IMR-90 (cell line): ENCODE data around the gene TAL2. TPM values are rescaled to one million over a fixed set of nuclear protein-coding genes. Genes with fewer than 3 reads are reported as not detected.

Experiments
- ATAC-seq: fragments of 200-7000 bp; cut with Tn5 transposase; 2 replicates; pipeline ENCODE4 v1.9.1; 2020; ENCODE audit warnings: low read depth, mild to moderate bottlenecking, moderate library complexity
- BruUV-seq: library from RNA; stranded (reverse); fragments of 400-500 nt; replicated peaks from 2 replicates; lab custom pipeline; 2021; lab: Mats Ljungman, UMichigan
- CTCF ChIA-PET: fragments of 300-600 bp; formaldehyde crosslinking; extraction: SDS; loops from one replicate; lab custom pipeline; 2021; ENCODE audit warnings: antibody characterized with exemption; lab: Yijun Ruan, JAX
- POLR2A ChIA-PET: fragments of 300-600 bp; sonication (Branson Sonifier 250); formaldehyde crosslinking; loops from one replicate; lab custom pipeline; 2022; ENCODE audit warnings: antibody characterized with exemption; ENCODE audit not compliant: unreplicated experiment; lab: Charles Lee
- DNase-seq: peaks from one replicate; pipeline ENCODE4 v3.0.0; 2013
- H2AFZ ChIP-seq: replicated peaks from 2 replicates; pipeline ENCODE3; 2013; ENCODE audit warnings: low read length, mild to moderate bottlenecking; ENCODE audit not compliant: poor library complexity
- H2AK5ac ChIP-seq: 2 replicates; pipeline ENCODE4 v1.6.1; 2013; ENCODE audit warnings: low read depth, low read length, inconsistent platforms
- H2AK9ac ChIP-seq: replicated peaks from 2 replicates; pipeline ENCODE3; 2013; ENCODE audit warnings: mild to moderate bottlenecking, low read depth, low read length, moderate library complexity; ENCODE audit not compliant: poor library complexity
- H2BK120ac ChIP-seq: 2 replicates; pipeline ENCODE4 v1.6.1; 2013; ENCODE audit warnings: low read depth, low read length, inconsistent platforms
- H2BK15ac ChIP-seq: 3 replicates; pipeline ENCODE4 v1.6.1; 2013; ENCODE audit warnings: low read depth, low read length, inconsistent platforms
- H2BK20ac ChIP-seq: 2 replicates; pipeline ENCODE4 v1.6.1; 2013; ENCODE audit warnings: low read depth, mild to moderate bottlenecking, inconsistent platforms, low read length, moderate library complexity
- H2BK5ac ChIP-seq: 2 replicates; pipeline ENCODE4 v1.6.1; 2013; ENCODE audit warnings: mild to moderate bottlenecking, low read depth, low read length, inconsistent platforms; ENCODE audit not compliant: poor library complexity, severe bottlenecking
- H3K14ac ChIP-seq: replicated peaks from 2 replicates; pipeline ENCODE4 v1.6.1; 2013; ENCODE audit warnings: low read depth, low read length, inconsistent platforms
- H3K18ac ChIP-seq: 2 replicates; pipeline ENCODE4 v1.6.1; 2013; ENCODE audit warnings: low read depth, low read length, control low read depth
- H3K23ac ChIP-seq: 2 replicates; pipeline ENCODE4 v1.6.1; 2013; ENCODE audit warnings: low read depth, low read length, inconsistent platforms
- H3K27ac ChIP-seq: 2 replicates; pipeline ENCODE4 v1.5.1; 2013; ENCODE audit warnings: mild to moderate bottlenecking, control low read depth, low read length; ENCODE audit not compliant: insufficient read depth
- H3K27me3 ChIP-seq: 2 replicates; pipeline ENCODE4 v1.6.1; 2013; ENCODE audit warnings: low read length; ENCODE audit not compliant: control insufficient read depth, insufficient read depth
- H3K36me3 ChIP-seq: 2 replicates; pipeline ENCODE4 v1.6.1; 2013; ENCODE audit warnings: low read length, mixed read lengths; ENCODE audit not compliant: control insufficient read depth, insufficient read depth
- H3K4ac ChIP-seq: 2 replicates; pipeline ENCODE4 v1.6.1; 2013; ENCODE audit warnings: low read depth, low read length, inconsistent platforms
- H3K4me1 ChIP-seq: 2 replicates; pipeline ENCODE4 v1.6.1; 2013; ENCODE audit warnings: low read length, mixed read lengths; ENCODE audit not compliant: control insufficient read depth, insufficient read depth
- H3K4me2 ChIP-seq: 2 replicates; pipeline ENCODE4 v1.6.1; 2013; ENCODE audit warnings: low read depth, mild to moderate bottlenecking, control low read depth, low read length, moderate library complexity
- H3K4me3 ChIP-seq: 2 replicates; pipeline ENCODE4 v1.5.1; 2013; ENCODE audit warnings: low read depth, mild to moderate bottlenecking, control low read depth, low read length, moderate library complexity; ENCODE audit not compliant: insufficient read depth
- H3K56ac ChIP-seq: 2 replicates; pipeline ENCODE4 v1.6.1; 2013; ENCODE audit warnings: low read length, inconsistent platforms; ENCODE audit not compliant: insufficient read depth; ENCODE audit errors: extremely low read depth
- H3K79me1 ChIP-seq, 2 experiments: 2 replicates each; pipeline ENCODE4 v1.6.1; 2013; ENCODE audit warnings: low read length in 2 of 2, inconsistent platforms in 1 of 2, low read depth in 1 of 2
- H3K9ac ChIP-seq: 2 replicates; pipeline ENCODE4 v1.6.1; 2013; ENCODE audit warnings: low read depth, low read length, control low read depth
- H3K9me1 ChIP-seq: 2 replicates; pipeline ENCODE4 v1.6.1; 2013; ENCODE audit warnings: low read length, inconsistent platforms; ENCODE audit not compliant: insufficient read depth
- H3K9me3 ChIP-seq: 2 replicates; pipeline ENCODE4 v1.6.1; 2013; ENCODE audit warnings: low read length; ENCODE audit not compliant: control insufficient read depth, insufficient read depth
- H4K20me1 ChIP-seq: 2 replicates; pipeline ENCODE4 v1.6.1; 2013; ENCODE audit warnings: low read length, inconsistent platforms; ENCODE audit not compliant: insufficient read depth
- H4K5ac ChIP-seq: 2 replicates; pipeline ENCODE4 v1.6.1; 2013; ENCODE audit warnings: mild to moderate bottlenecking, low read depth, low read length, control low read depth
- H4K8ac ChIP-seq, 2 experiments: 2 replicates each; pipeline ENCODE4 v1.6.1; 2013; ENCODE audit warnings: low read depth in 2 of 2, low read length in 2 of 2, control low read depth in 1 of 2, inconsistent platforms in 1 of 2
- H4K91ac ChIP-seq: 2 replicates; pipeline ENCODE4 v1.6.1; 2013; ENCODE audit warnings: low read depth, low read length, inconsistent platforms; ENCODE audit not compliant: insufficient read depth
- BHLHE40 ChIP-seq: fragments of 150-350 bp; IDR thresholded peaks from 2 replicates; pipeline ENCODE4 v1.6.1; 2016; ENCODE audit warnings: mild to moderate bottlenecking, low read depth, low read length
- CEBPB ChIP-seq: IDR thresholded peaks from 2 replicates; pipeline ENCODE4 v1.6.1; 2012; ENCODE audit warnings: low read depth, low read length, improper control_type of control experiment
- CHD1 ChIP-seq: IDR thresholded peaks from 2 replicates; pipeline ENCODE4 v1.6.1; 2012; ENCODE audit warnings: low read depth, low read length, improper control_type of control experiment
- CTCF ChIP-seq: conservative IDR thresholded peaks from 2 replicates; pipeline ENCODE4 v1.5.1; 2012; ENCODE audit warnings: mild to moderate bottlenecking, low read depth, low read length, improper control_type of control experiment
- MAFK ChIP-seq: IDR thresholded peaks from 2 replicates; pipeline ENCODE4 v1.6.1; 2012; ENCODE audit warnings: low read depth, low read length, improper control_type of control experiment
- MXI1 ChIP-seq: IDR thresholded peaks from 2 replicates; pipeline ENCODE4 v1.6.1; 2012; ENCODE audit warnings: low read depth, mild to moderate bottlenecking, low read length, moderate library complexity, borderline replicate concordance
- NFE2L2 ChIP-seq: fragments of 150-350 bp; IDR thresholded peaks from 2 replicates; pipeline ENCODE4 v1.6.1; 2016; ENCODE audit warnings: low read depth, mild to moderate bottlenecking, low read length
- POLR2A ChIP-seq: IDR thresholded peaks from 2 replicates; pipeline ENCODE4 v1.6.1; 2012; ENCODE audit warnings: mild to moderate bottlenecking, low read depth, low read length
- RAD21 ChIP-seq: IDR thresholded peaks from 2 replicates; pipeline ENCODE4 v1.6.1; 2012; ENCODE audit warnings: low read length, improper control_type of control experiment
- RCOR1 ChIP-seq: IDR thresholded peaks from 2 replicates; pipeline ENCODE4 v1.6.1; 2012; ENCODE audit warnings: mild to moderate bottlenecking, low read length, improper control_type of control experiment; ENCODE audit not compliant: insufficient replicate concordance
- RFX5 ChIP-seq: IDR thresholded peaks from 2 replicates; pipeline ENCODE4 v1.8.0; 2012; ENCODE audit warnings: low read depth, mild to moderate bottlenecking, low read length, moderate library complexity
- SMC3 ChIP-seq: fragments of 150-350 bp; IDR thresholded peaks from 2 replicates; pipeline ENCODE4 v1.6.1; 2016; ENCODE audit warnings: low read depth, mild to moderate bottlenecking, antibody characterized with exemption, low read length, moderate library complexity
- WGBS, 2 experiments: methylation state at CpG; one replicate each; pipeline versions ENCODE4 v1.1.5 to v1.1.7; 2013; ENCODE audit warnings: missing lambda C conversion rate in 2 of 2; ENCODE audit not compliant: insufficient read length in 1 of 2; ENCODE audit errors: extremely low coverage in 2 of 2; 5-methylcytosine and 5-hydroxymethylcytosine counted together
- dilution Hi-C: fragments of 300-500 bp; cut with HindIII; formaldehyde crosslinking; loops from one replicate; pipeline ENCODE4 v1.14.3; 2018; ENCODE audit warnings: low sequenced_read_pairs; ENCODE audit not compliant: unreplicated experiment
- in situ Hi-C: fragments of 300-500 bp; cut with MboI; formaldehyde crosslinking; loops from 3 replicates; pipeline ENCODE4 v1.14.3; 2019; ENCODE audit warnings: low sequenced_read_pairs, inconsistent platforms, mixed read lengths
- intact Hi-C: fragments of 100-400 bp; cut with micrococcal nuclease; formaldehyde crosslinking; loops from 2 replicates; pipeline ENCODE4 v1.10.0; 2022
- polyA plus RNA-seq, 3 experiments: library from polyadenylated mRNA; depleted of rRNA; stranded (reverse); fragments of >200 nt; gene quantifications; 2 replicates each; pipeline ENCODE4 v1.2.3, GENCODE V29; 2012; ENCODE audit warnings: low replicate concordance in 1 of 3
- total RNA-seq: library from RNA; depleted of rRNA; stranded (reverse); fragments of >200 nt; gene quantifications from 2 replicates; pipeline ENCODE4 v1.2.3, GENCODE V29; 2012
- TF ChIP-seq, protein P1 (sequence below): fragments of 150-350 bp; IDR thresholded peaks from 2 replicates; pipeline ENCODE4 v1.6.1; 2017; ENCODE audit warnings: mild to moderate bottlenecking, antibody characterized with exemption, low read length, low read depth

The TAL2 gene
- total and polyA plus RNA-seq, 2 of the 4 experiments (the other 2 are of a cell fraction) = 0.26 TPM; not detected in 1

DNA sequence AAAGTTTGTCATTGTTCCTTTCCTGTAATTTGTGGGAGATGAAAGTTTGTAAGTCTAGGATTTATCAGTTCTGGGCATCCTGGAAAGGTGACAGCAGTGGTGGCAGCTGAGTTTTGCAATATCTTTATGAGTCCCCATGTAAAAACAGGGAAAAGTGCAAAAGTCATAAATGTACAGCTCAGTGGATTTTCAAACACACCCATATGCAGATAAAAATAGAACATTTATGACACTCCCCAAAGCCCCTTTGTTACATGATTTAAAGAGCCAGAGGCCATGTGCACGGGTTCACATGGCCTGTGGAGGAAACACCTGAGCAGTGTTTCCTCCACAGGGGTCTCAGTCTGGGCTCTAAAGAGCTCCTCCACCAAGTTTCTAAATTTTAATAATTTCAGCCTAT lies 38.4 kb downstream of the TAL2 start:
- H3K79me1 ChIP-seq = no peaks in the 10 kb centered on the region; a peak in 1 of 4 replicates
- ChIA-PET POLR2A (no interaction called here), CTCF (no interaction called here)
- no peak overlapping the region for H3K4me3 ChIP-seq
- H2BK5ac ChIP-seq = no peak overlapping the region
- no peaks in the 10 kb centered on the region for H3K9me3 ChIP-seq
- no peak overlapping the region for H3K23ac ChIP-seq
- H4K5ac ChIP-seq = no peak overlapping the region
- H4K20me1 ChIP-seq = no peaks in the 10 kb centered on the region
- no peak overlapping the region for H3K14ac ChIP-seq
- H3K18ac ChIP-seq = no peak overlapping the region
- no peaks in the 10 kb centered on the region for H3K4me1 ChIP-seq
- H3K4ac ChIP-seq = no peak overlapping the region
- H3K9ac ChIP-seq = no peak overlapping the region
- TF ChIP-seq CHD1 = no peak
- no peak for TF ChIP-seq RAD21
- TF ChIP-seq, protein P1, sequence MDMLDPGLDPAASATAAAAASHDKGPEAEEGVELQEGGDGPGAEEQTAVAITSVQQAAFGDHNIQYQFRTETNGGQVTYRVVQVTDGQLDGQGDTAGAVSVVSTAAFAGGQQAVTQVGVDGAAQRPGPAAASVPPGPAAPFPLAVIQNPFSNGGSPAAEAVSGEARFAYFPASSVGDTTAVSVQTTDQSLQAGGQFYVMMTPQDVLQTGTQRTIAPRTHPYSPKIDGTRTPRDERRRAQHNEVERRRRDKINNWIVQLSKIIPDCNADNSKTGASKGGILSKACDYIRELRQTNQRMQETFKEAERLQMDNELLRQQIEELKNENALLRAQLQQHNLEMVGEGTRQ = no peak
- no peak for TF ChIP-seq RFX5
- TF ChIP-seq MXI1 = no peak
- no peak for TF ChIP-seq MAFK
- TF ChIP-seq SMC3 = no peak
- no peak for TF ChIP-seq POLR2A
- no peak for TF ChIP-seq BHLHE40
- TF ChIP-seq NFE2L2 = no peak
- no peak for TF ChIP-seq CTCF
- no peak for TF ChIP-seq CEBPB
- TF ChIP-seq RCOR1 = no peak
- in situ Hi-C loops (no loop called here), dilution Hi-C loops (no loop called here), intact Hi-C loops (no loop called here)
- H3K4me2 ChIP-seq = no peak overlapping the region
- DNase-seq (no peak), ATAC-seq (no peak)
- H3K36me3 ChIP-seq = no peaks in the 10 kb centered on the region
- no peak overlapping the region for H3K56ac ChIP-seq
- no peak overlapping the region for H3K27ac ChIP-seq
- H4K8ac ChIP-seq = no peak overlapping the region
- no peak overlapping the region for H2BK20ac ChIP-seq
- H2BK15ac ChIP-seq = no peak overlapping the region
- H3K9me1 ChIP-seq = no peaks in the 10 kb centered on the region
- H3K27me3 ChIP-seq = no peaks in the 10 kb centered on the region
- H4K91ac ChIP-seq = no peak overlapping the region
- no peak overlapping the region for H2AK9ac ChIP-seq
- H2AK5ac ChIP-seq = no peak overlapping the region
- H2AFZ ChIP-seq = no peak overlapping the region
- H2BK120ac ChIP-seq = no peak overlapping the region
- no TSS peak for BruUV-seq
- WGBS, 2 experiments = no CpG with 5 or more reads among the region's 1 CpG
